GM12891 (cell line): ENCODE measurements around the gene AFAP1.

Experiments used
- POLR2A ChIP-seq: IDR thresholded peaks from 2 replicates; pipeline ENCODE4 v1.6.1; 2011; ENCODE audit warnings: low read depth, low read length, control low read depth
- TAF1 ChIP-seq: IDR thresholded peaks from 2 replicates; pipeline ENCODE4 v1.6.1; 2011; ENCODE audit warnings: low read depth, low read length, control low read depth

DNA sequence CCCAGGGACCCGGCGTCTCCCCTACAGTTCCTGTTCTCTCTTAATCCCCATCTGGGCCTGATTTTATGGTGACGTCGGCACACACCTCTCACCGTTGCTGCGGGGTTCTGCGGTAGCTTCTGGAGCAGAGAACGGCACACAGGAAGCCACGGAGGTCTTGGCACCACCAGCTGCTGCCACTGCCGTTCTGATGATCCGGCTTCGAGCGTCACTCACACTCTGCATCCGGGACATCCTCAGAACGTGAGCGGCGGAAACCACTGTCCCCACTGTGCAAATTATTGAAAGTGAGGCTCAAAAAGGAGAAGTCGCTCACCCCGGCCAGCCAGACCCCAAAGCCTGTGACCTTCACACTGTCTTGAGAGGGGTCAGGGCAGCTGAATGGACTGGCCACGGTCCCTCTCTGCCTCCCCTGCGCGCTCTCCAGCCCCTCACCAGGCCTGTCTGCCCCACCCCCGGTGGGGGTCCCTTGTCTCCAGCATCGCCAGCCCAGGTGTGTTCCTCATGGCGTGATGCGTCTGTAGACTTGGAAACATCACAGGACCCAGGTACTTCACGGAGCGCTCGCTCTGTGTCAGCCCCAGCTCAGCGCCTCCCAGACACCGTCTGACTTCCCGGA lies 201.1 kb downstream of the AFAP1 start:
- TF ChIP-seq POLR2A (no peak), TAF1 (no peak)
